Suprapubic skin (tissue), 4 donors: ENCODE measurements around the gene BNIP1. TPM values are rescaled to one million over a fixed set of nuclear protein-coding genes. Genes with fewer than 3 reads are reported as not detected.

Source experiments
- DNase-seq, 2 donors: peaks; one replicate each; pipeline ENCODE4 v3.0.0-alpha.2; 2019; ENCODE audit warnings: low spot score in 2 of 2
- H3K27ac ChIP-seq: fragments of 200-600 bp; sonication (generic); one replicate; pipeline ENCODE4 v1.5.1; 2019
- H3K27me3 ChIP-seq: fragments of 200-600 bp; sonication (generic); one replicate; pipeline ENCODE4 v1.5.1; 2019
- H3K36me3 ChIP-seq: fragments of 200-600 bp; sonication (generic); one replicate; pipeline ENCODE4 v1.5.1; 2019
- H3K4me1 ChIP-seq: fragments of 200-600 bp; sonication (generic); one replicate; pipeline ENCODE4 v1.5.1; 2019
- H3K4me3 ChIP-seq: fragments of 200-600 bp; sonication (generic); one replicate; pipeline ENCODE4 v1.5.1; 2019; ENCODE audit warnings: mild to moderate bottlenecking
- H3K9me3 ChIP-seq: fragments of 200-600 bp; sonication (generic); one replicate; pipeline ENCODE4 v1.5.1; 2019
- EP300 ChIP-seq: sonication (generic); formaldehyde crosslinking; IDR thresholded peaks from one replicate; pipeline ENCODE4 v1.6.1; 2017; ENCODE audit warnings: antibody characterized with exemption
- POLR2A ChIP-seq, 2 donors: fragments of 450-650 bp; IDR thresholded peaks; one replicate each; pipeline ENCODE4 v1.6.1; 2017; ENCODE audit warnings: antibody characterized with exemption in 2 of 2, mild to moderate bottlenecking in 2 of 2, moderate library complexity in 2 of 2
- POLR2AphosphoS5 ChIP-seq, 3 donors: sonication (generic); formaldehyde crosslinking; IDR thresholded peaks; one replicate each; pipeline ENCODE4 v1.6.1; 2017; ENCODE audit warnings: antibody characterized with exemption in 3 of 3
- WGBS: methylation state at CpG from one replicate; pipeline ENCODE4 v1.1.5; 2018; 5-methylcytosine and 5-hydroxymethylcytosine counted together
- total RNA-seq, 4 donors: library from RNA; depleted of rRNA; stranded (reverse); fragments of >200 nt; gene quantifications; one replicate each; pipeline ENCODE4 v1.1.0, GENCODE V29; 2016
- TF ChIP-seq, protein P1 (sequence below), 2 donors: fragments of 200-600 bp in 1 of 2; fragments of 450-650 bp in 1 of 2; sonication (generic) in 1 of 2; IDR thresholded peaks; one replicate each; pipeline ENCODE4 v1.5.1; 2016 to 2019; ENCODE audit warnings: antibody characterized with exemption in 2 of 2, mild to moderate bottlenecking in 1 of 2, moderate library complexity in 1 of 2

The BNIP1 gene
- total RNA-seq, 4 donors from 2014 or later, result 7.1 to 16.5 (median 9.2) TPM

DNA sequence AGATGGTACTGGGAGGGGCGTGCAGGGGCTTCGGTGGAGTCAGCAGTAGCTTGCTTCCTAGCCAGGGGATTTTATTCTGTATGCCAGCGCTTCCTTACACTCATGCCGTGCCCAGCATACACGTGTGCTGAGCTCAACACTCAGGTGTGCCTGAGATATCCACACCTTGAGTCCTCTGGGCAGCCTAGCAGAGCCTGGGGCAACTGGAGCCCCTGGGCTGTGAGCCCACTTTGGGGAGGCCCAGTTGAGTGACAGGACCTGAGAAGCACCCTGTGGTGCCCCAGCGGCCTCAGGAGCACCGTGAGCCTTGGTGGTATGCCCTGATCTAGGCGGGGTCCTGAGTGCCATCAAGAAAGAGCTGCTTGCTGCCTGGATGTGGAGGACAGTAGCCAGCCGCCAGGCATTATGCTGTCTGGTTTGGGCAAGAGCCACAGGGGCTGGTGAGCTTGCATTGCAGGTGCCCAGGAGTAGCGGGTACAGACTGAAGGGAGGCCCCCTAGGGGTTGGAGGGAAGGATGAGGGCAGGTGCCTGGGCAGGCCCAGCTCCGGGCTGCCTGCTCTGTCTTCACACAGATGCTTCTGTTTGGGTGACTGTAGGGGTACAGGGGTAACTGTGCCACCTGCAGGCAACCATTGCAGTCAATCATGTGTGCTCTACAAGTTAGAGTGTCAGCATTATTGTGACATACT lies 42.9 kb downstream of the BNIP1 start:
- Histone ChIP-seq H3K27ac (no peak overlapping the region), H3K9me3 (no peaks in the 10 kb centered on the region), H3K4me1 (no peaks in the 10 kb centered on the region), H3K36me3 (no peaks in the 10 kb centered on the region), H3K27me3 (no peaks in the 10 kb centered on the region), H3K4me3 (no peak overlapping the region)
- DNase-seq, result no peak
- 68% methylated on average over 7 of the region's 11 CpGs for WGBS
- no peak for TF ChIP-seq EP300
- TF ChIP-seq, protein P1, sequence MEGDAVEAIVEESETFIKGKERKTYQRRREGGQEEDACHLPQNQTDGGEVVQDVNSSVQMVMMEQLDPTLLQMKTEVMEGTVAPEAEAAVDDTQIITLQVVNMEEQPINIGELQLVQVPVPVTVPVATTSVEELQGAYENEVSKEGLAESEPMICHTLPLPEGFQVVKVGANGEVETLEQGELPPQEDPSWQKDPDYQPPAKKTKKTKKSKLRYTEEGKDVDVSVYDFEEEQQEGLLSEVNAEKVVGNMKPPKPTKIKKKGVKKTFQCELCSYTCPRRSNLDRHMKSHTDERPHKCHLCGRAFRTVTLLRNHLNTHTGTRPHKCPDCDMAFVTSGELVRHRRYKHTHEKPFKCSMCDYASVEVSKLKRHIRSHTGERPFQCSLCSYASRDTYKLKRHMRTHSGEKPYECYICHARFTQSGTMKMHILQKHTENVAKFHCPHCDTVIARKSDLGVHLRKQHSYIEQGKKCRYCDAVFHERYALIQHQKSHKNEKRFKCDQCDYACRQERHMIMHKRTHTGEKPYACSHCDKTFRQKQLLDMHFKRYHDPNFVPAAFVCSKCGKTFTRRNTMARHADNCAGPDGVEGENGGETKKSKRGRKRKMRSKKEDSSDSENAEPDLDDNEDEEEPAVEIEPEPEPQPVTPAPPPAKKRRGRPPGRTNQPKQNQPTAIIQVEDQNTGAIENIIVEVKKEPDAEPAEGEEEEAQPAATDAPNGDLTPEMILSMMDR (IDR thresholded peaks at IDR 0.05), result no peak
- no peak for TF ChIP-seq POLR2AphosphoS5 (IDR thresholded peaks at IDR 0.05)
- no peak for TF ChIP-seq POLR2A (IDR thresholded peaks at IDR 0.05)

DNA sequence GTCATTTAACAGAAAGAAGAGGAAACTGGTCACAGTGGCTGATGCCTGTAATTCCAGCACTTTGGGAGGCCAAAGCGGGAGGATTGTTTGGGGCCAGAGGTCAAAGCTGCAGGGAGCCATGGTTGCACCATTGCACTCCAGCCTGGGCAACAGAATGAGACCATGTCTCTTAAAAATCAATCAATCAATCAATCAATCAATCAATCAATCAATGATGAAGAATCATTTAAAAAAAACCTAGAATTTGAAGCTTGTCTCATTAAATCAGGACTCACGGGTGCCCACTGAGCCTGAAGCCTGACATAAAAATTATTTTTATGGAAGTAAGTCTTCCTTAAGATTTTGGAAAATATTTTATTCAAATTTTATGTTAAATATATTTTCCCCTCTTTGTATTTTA lies 43.9 kb downstream of the BNIP1 start:
- no peaks in the 10 kb centered on the region for H3K27me3 ChIP-seq
- no peak overlapping the region for H3K27ac ChIP-seq
- no peaks in the 10 kb centered on the region for H3K36me3 ChIP-seq
- TF ChIP-seq EP300, result no peak
- TF ChIP-seq, protein P1 (IDR thresholded peaks at IDR 0.05), result no peak
- TF ChIP-seq POLR2AphosphoS5 (IDR thresholded peaks at IDR 0.05), result no peak
- TF ChIP-seq POLR2A (IDR thresholded peaks at IDR 0.05), result no peak
- no peaks in the 10 kb centered on the region for H3K9me3 ChIP-seq
- no peaks in the 10 kb centered on the region for H3K4me1 ChIP-seq
- H3K4me3 ChIP-seq, result no peak overlapping the region
- DNase-seq, result no peak
- 69% methylated on average over 2 of the region's 2 CpGs for WGBS

DNA sequence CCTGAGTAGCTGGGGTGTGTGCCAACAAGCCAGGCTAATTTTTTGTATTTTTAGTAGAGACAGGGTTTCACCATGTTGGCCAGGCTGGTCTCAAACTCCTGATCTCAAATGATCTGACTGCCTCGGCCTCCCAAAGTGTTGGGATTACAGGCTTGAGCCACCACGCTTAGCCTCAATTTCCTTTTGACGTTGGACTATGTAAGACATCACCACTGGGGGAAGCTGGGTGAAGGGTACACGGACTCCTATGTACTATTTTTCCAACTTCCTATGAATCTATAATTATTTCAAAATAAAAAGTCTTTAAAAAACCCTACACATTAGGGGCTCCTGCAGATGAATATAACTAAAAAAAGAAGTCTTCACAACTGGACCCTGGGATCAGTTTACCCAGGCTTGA lies 46.7 kb downstream of the BNIP1 start:
- no peak for DNase-seq
- Histone ChIP-seq H3K27ac (no peak overlapping the region), H3K4me3 (no peak overlapping the region), H3K27me3 (peaks cover under 1% of the 10 kb centered on the region), H3K36me3 (no peaks in the 10 kb centered on the region), H3K9me3 (no peaks in the 10 kb centered on the region), H3K4me1 (no peaks in the 10 kb centered on the region)
- TF ChIP-seq POLR2A (IDR thresholded peaks at IDR 0.05), result no peak
- WGBS, result 86% methylated on average over 4 of the region's 4 CpGs

DNA sequence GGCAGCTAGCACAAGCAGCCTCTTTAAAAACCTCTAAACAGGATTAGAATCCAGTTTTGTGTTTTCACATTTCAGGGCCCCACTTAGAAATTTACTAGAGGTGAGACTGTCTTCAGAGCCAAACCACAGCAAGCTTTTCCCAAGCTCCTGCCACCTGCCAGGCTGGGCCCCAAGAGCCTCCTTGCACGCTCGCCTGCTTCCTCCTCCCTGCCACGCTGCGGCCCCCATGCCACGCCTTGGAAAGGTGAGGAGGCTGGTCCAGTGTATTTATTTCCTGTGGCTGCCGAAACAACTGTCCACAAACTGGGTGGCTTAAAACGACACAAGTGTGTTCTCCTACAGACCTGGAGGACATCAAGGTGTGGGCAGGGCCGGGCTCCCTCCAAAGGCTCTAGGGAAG lies 47.2 kb downstream of the BNIP1 start:
- H3K27ac ChIP-seq, result no peak overlapping the region
- no peaks in the 10 kb centered on the region for H3K4me1 ChIP-seq
- no peaks in the 10 kb centered on the region for H3K36me3 ChIP-seq
- WGBS, result 89% methylated on average over 8 of the region's 8 CpGs
- H3K27me3 ChIP-seq, result peaks cover 3% of the 10 kb centered on the region
- no peaks in the 10 kb centered on the region for H3K9me3 ChIP-seq
- no peak for TF ChIP-seq POLR2AphosphoS5 (IDR thresholded peaks at IDR 0.05)
- no peak for TF ChIP-seq EP300
- no peak for TF ChIP-seq POLR2A (IDR thresholded peaks at IDR 0.05)
- TF ChIP-seq, protein P1 (IDR thresholded peaks at IDR 0.05), result no peak
- DNase-seq, result no peak
- H3K4me3 ChIP-seq, result no peak overlapping the region

DNA sequence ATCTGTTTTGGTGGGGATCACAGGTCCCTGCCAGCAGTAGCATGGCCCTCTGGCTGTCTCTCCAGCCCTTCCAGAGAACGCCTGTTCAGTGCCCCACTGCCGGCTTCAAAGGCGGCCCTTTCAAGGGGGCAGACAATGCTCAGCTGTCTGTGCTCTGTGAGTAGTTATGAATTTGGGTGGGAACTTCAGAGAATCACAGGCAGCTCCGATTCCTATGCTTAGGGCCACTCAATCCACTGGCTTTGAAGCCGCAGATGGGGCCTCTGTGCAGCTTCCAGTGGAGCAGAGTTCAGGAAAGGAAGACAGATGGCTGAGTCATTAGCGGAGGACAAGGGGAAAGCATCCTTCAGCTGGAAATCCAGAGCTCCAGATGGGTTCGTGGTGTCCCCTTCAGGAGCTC lies 48.2 kb downstream of the BNIP1 start:
- no peaks in the 10 kb centered on the region for H3K9me3 ChIP-seq
- 73% methylated on average over 6 of the region's 7 CpGs for WGBS
- H3K27ac ChIP-seq, result no peak overlapping the region
- peaks cover 3% of the 10 kb centered on the region for H3K27me3 ChIP-seq
- no peak overlapping the region for H3K4me3 ChIP-seq
- TF ChIP-seq, protein P1 (IDR thresholded peaks at IDR 0.05), result no peak
- TF ChIP-seq POLR2AphosphoS5 (IDR thresholded peaks at IDR 0.05), result no peak
- TF ChIP-seq POLR2A (IDR thresholded peaks at IDR 0.05), result no peak
- TF ChIP-seq EP300, result no peak
- no peak for DNase-seq
- H3K36me3 ChIP-seq, result no peaks in the 10 kb centered on the region
- H3K4me1 ChIP-seq, result peaks cover under 1% of the 10 kb centered on the region
